Urinary bladder (tissue), 4 donors: Measurements from ENCODE around the gene SDF4. TPM values are rescaled to one million over a fixed set of nuclear protein-coding genes. Genes with fewer than 3 reads are reported as not detected.

Experiments
- DNase-seq: peaks from one replicate; pipeline ENCODE4 v3.0.0-alpha.2; 2015; ENCODE audit errors: extremely low spot score
- H3K27ac ChIP-seq: one replicate; pipeline ENCODE4 v1.5.1; 2013; ENCODE audit warnings: low read depth, mild to moderate bottlenecking, moderate library complexity
- H3K36me3 ChIP-seq: one replicate; pipeline ENCODE4 v1.6.1; 2013; ENCODE audit warnings: mild to moderate bottlenecking, moderate library complexity; ENCODE audit not compliant: insufficient read depth
- H3K4me1 ChIP-seq: one replicate; pipeline ENCODE4 v1.6.1; 2013; ENCODE audit warnings: mild to moderate bottlenecking, moderate library complexity; ENCODE audit not compliant: insufficient read depth
- H3K4me3 ChIP-seq: one replicate; pipeline ENCODE4 v1.5.1; 2013; ENCODE audit warnings: low read depth, low read length
- WGBS: extraction: QIAGEN DNeasy Blood & Tissue Kit; methylation state at CpG from one replicate; pipeline ENCODE4 v1.1.7; 2013; 5-methylcytosine and 5-hydroxymethylcytosine counted together
- polyA plus RNA-seq: library from polyadenylated mRNA; stranded (reverse); fragments of 200-250 nt; gene quantifications from one replicate; pipeline ENCODE4 v1.2.3, GENCODE V29; 2013
- total RNA-seq: library from RNA; depleted of rRNA; stranded (reverse); fragments of >200 nt; gene quantifications from one replicate; pipeline ENCODE4 v1.2.3, GENCODE V29; 2014
- donor health status: healthy with polysubstance abuse.
- donor health status: healthy.

SDF4 gene
- total and polyA plus RNA-seq, 2 donors, result 36.7 to 176 TPM

GRCh38 chr1:1194723-1195122, 37.1 kb downstream of the SDF4 start:
- no peaks in the 10 kb centered on the region for H3K4me1 ChIP-seq
- no peak overlapping the region for H3K4me3 ChIP-seq
- H3K27ac ChIP-seq, result no peak overlapping the region
- H3K36me3 ChIP-seq, result no peaks in the 10 kb centered on the region
- WGBS, result 75% methylated on average over 3 of the region's 3 CpGs
- no peak for DNase-seq

GRCh38 chr1:1191734-1192133, 40.1 kb downstream of the SDF4 start:
- H3K4me3 ChIP-seq, result no peak overlapping the region
- no peak for DNase-seq
- H3K27ac ChIP-seq, result no peak overlapping the region
- no peaks in the 10 kb centered on the region for H3K4me1 ChIP-seq
- 83% methylated on average over 11 of the region's 11 CpGs for WGBS
- H3K36me3 ChIP-seq, result no peaks in the 10 kb centered on the region

- Histone ChIP-seq H3K4me3 (no peak overlapping the region), H3K27ac (no peak overlapping the region), H3K36me3 (no peaks in the 10 kb centered on the region), H3K4me1 (no peaks in the 10 kb centered on the region)
- WGBS, result 74% methylated on average over 5 of the region's 5 CpGs
- no peak for DNase-seq
Observed at GRCh38 chr1:1189111-1189510, 42.7 kb downstream of the SDF4 start.

- Histone ChIP-seq H3K36me3 (no peaks in the 10 kb centered on the region), H3K4me1 (no peaks in the 10 kb centered on the region), H3K4me3 (no peak overlapping the region), H3K27ac (no peak overlapping the region)
- no peak for DNase-seq
Observed at GRCh38 chr1:1187938-1188337, 43.9 kb downstream of the SDF4 start.

GRCh38 chr1:1185101-1185765, 46.6 kb downstream of the SDF4 start:
- Histone ChIP-seq H3K4me1 (no peaks in the 10 kb centered on the region), H3K36me3 (no peaks in the 10 kb centered on the region), H3K27ac (no peak overlapping the region), H3K4me3 (no peak overlapping the region)
- no peak for DNase-seq
- WGBS, result 77% methylated on average over 31 of the region's 31 CpGs

- no peak for DNase-seq
- no peak overlapping the region for H3K4me3 ChIP-seq
- WGBS, result 78% methylated on average over 32 of the region's 33 CpGs
- no peaks in the 10 kb centered on the region for H3K36me3 ChIP-seq
- H3K4me1 ChIP-seq, result no peaks in the 10 kb centered on the region
- H3K27ac ChIP-seq, result no peak overlapping the region
Observed at GRCh38 chr1:1183833-1184775, 47.7 kb downstream of the SDF4 start.

- Histone ChIP-seq H3K4me1 (no peaks in the 10 kb centered on the region), H3K36me3 (no peaks in the 10 kb centered on the region), H3K4me3 (no peak overlapping the region), H3K27ac (no peak overlapping the region)
- WGBS, result 71% methylated on average over 21 of the region's 21 CpGs
- DNase-seq, result no peak
Observed at GRCh38 chr1:1183221-1183747, 48.5 kb downstream of the SDF4 start.

- no peak for DNase-seq
- Histone ChIP-seq H3K4me1 (no peaks in the 10 kb centered on the region), H3K36me3 (no peaks in the 10 kb centered on the region), H3K27ac (no peak overlapping the region), H3K4me3 (no peak overlapping the region)
- 62% methylated on average over 39 of the region's 39 CpGs for WGBS
Observed at GRCh38 chr1:1182491-1183220, 49.1 kb downstream of the SDF4 start.

- H3K4me1 ChIP-seq, result no peaks in the 10 kb centered on the region
- no peak overlapping the region for H3K27ac ChIP-seq
- WGBS, result 82% methylated on average over 21 of the region's 21 CpGs
- DNase-seq, result no peak
- no peaks in the 10 kb centered on the region for H3K36me3 ChIP-seq
- no peak overlapping the region for H3K4me3 ChIP-seq
Observed at GRCh38 chr1:1181938-1182410, 49.8 kb downstream of the SDF4 start.

GRCh38 chr1:1181129-1181937, 50.5 kb downstream of the SDF4 start:
- Histone ChIP-seq H3K36me3 (no peaks in the 10 kb centered on the region), H3K4me3 (no peak overlapping the region), H3K27ac (no peak overlapping the region), H3K4me1 (no peaks in the 10 kb centered on the region)
- no peak for DNase-seq
- WGBS, result 88% methylated on average over 26 of the region's 26 CpGs

GRCh38 chr1:1179983-1180861, 51.6 kb downstream of the SDF4 start:
- Histone ChIP-seq H3K4me1 (no peaks in the 10 kb centered on the region), H3K27ac (no peak overlapping the region), H3K4me3 (no peak overlapping the region), H3K36me3 (no peaks in the 10 kb centered on the region)
- DNase-seq, result no peak
- WGBS, result 73% methylated on average over 51 of the region's 51 CpGs

- H3K27ac ChIP-seq, result no peak overlapping the region
- no peaks in the 10 kb centered on the region for H3K36me3 ChIP-seq
- H3K4me1 ChIP-seq, result no peaks in the 10 kb centered on the region
- 80% methylated on average over 25 of the region's 25 CpGs for WGBS
- no peak overlapping the region for H3K4me3 ChIP-seq
- no peak for DNase-seq
Observed at GRCh38 chr1:1179346-1179982, 52.3 kb downstream of the SDF4 start.
